Muscle of arm (tissue), 12 donors: ENCODE data around the gene PARP12. TPM values are rescaled to one million over a fixed set of nuclear protein-coding genes. Genes with fewer than 3 reads are reported as not detected.
A peak's percentile ranks its signal among the peaks of the same experiment; 100 is the strongest.

Source experiments
- DNase-seq: peaks from one replicate; pipeline ENCODE4 v3.0.0-alpha.2; 2013
- polyA plus RNA-seq, 12 donors: library from polyadenylated mRNA; unstranded; fragments of 120-200 nt; gene quantifications; one replicate each; pipeline ENCODE4 v1.2.1, GENCODE V29; 2013; ENCODE audit not compliant: insufficient read length in 12 of 12

PARP12 gene
- polyA plus RNA-seq, 12 donors: 6.8 to 19.8 (median 11.5) TPM; not detected in 1

- DNase-seq: no peak
Measured at GRCh38 chr7:140035400-140036223, 27.1 kb downstream of the PARP12 start.

- DNase-seq: no peak
Measured at GRCh38 chr7:140034421-140034820, 28.3 kb downstream of the PARP12 start.

DNA sequence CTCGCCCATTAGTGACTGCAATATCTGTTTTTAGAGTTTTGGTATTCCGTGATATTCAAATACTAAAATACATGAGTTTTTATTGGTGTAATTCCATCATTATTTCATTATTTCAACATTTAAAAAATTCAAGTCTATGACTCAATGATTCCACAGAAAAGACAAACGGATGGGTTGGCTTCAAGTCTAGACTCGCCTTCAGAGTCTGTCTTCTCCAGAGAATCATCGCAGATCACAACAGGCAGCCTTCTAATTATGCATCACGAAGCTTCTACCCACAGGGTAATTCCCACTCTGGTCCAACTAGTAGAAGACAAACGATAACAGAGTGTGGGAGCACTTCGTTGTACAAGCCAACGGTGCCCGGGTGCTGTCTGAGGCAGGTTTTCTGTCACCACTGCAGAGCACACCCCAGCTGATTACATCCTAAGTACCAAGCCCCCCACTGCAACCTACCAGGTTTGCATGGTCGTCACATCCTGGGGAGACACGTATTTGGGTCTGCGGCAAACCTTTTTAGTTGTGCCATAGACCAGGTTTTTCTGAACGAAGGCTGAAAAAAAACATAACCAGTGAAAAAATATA lies 28.9 kb downstream of the PARP12 start:
- no peak for DNase-seq

GRCh38 chr7:140033036-140033435 lies 29.7 kb downstream of the PARP12 start:
- no peak for DNase-seq

DNA sequence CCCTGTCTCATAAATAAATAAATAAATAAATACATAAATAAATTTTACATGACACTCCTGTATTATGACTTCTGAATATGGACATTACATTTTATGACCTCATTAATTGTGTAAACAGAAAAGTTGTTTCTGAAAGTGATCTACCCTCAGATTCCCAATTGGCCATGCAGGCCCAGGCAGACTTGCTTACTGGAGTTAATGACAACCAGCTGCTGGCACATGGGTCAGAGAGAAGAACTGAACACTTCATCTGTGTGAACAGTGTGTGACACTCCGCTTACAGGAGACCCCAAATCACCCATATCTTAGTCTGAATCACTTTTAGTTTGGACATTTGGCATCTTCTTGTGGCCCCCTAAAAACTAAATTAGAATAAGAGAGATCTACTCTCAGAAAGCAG lies 31.4 kb downstream of the PARP12 start:
- peak; percentile 17 for DNase-seq

DNA sequence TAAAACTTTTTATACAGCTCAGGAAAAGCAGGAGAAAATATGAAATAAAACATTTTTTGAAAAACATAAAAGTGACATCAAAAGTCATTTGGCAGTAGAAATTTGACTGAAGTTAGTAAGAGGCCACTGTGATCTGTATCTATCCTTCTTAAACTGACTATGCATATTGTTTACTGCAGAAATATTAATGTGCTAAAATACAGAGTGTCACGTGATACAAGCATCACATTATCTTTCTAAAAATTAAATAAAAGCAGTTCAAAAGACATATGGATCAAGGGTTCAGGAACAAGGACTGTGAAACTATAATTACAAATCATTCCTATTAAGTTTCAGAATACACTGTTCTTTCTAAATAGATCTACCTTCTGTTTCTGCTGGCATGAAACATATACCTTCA lies 33.7 kb downstream of the PARP12 start:
- no peak for DNase-seq

- DNase-seq: no peak
Measured at GRCh38 chr7:140028311-140028710, 34.4 kb downstream of the PARP12 start.

DNA sequence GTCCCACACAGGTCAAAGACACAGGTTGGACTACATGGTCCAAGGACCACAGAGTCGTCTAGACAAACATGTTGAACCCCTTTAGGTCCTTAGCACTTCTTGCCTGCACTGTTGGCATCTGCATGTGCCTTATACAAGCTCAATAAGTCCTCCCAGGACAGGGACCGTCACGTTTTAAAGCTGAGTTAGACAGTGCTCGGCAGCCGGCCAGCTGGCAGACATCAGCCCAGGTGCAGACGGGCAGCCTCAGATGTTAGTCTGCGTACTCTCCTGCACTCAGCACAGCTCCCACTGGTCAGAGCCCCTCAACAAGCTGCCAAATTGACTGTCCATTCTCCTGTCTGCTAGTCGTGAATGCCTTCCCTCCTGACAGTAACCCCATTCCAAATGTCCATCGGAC lies 34.9 kb downstream of the PARP12 start:
- no peak for DNase-seq

DNA sequence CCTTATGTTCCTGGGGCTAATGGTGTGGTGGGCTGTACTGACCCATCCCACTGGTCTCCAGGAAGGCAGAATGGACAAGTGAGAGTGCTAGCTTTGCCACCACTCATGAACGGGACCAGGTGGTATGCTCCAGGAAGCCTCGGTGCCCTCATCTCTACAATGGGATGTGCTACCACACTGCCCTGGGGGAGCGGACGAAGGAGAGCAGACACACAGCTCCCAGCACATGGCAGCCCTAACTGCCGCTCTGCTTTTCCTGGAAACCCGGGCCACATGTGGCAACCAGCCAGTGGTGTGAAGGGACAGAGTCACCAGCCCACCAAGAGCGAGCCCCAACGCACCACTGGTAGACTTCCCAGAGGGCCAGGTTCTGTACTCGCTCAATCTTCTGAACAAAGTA lies 35.8 kb downstream of the PARP12 start:
- DNase-seq: no peak

DNA sequence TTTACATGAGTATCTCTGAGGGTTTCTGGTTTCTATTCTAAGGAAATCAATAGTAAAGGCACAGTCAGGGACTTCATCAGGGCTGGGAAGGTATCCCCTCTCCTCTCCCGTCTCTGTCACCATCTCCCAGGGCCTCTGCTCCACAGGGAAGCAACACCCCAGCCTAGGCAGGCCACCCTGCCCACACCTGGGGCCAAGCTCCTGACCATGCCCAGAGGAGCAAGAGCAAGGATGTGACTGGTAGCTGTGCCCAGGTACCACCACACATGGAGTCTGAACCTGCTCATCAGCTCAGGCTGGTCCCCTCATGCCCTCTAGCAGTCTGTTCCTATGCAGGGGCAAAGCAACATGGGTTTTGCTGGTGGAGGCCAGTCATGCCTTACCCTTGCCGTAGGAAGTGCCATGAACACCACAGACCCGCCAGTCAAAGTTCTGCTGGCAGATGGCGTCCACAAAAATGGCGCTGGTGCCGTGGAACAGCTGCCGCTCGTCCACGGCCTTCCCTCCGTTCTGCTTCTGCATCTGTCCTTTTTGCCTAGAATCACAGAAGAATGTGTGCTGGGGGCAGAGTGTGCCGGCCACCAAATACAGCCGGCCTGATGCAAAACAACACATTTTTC lies 36.8 kb downstream of the PARP12 start:
- DNase-seq: no peak

- no peak for DNase-seq
Measured at GRCh38 chr7:140025241-140025640, 37.5 kb downstream of the PARP12 start.

- DNase-seq: no peak
Measured at GRCh38 chr7:140024585-140024984, 38.2 kb downstream of the PARP12 start.

GRCh38 chr7:140023728-140024127 lies 39.0 kb downstream of the PARP12 start:
- DNase-seq: no peak

- DNase-seq: no peak
Measured at GRCh38 chr7:140022582-140023211, 40.1 kb downstream of the PARP12 start.

DNA sequence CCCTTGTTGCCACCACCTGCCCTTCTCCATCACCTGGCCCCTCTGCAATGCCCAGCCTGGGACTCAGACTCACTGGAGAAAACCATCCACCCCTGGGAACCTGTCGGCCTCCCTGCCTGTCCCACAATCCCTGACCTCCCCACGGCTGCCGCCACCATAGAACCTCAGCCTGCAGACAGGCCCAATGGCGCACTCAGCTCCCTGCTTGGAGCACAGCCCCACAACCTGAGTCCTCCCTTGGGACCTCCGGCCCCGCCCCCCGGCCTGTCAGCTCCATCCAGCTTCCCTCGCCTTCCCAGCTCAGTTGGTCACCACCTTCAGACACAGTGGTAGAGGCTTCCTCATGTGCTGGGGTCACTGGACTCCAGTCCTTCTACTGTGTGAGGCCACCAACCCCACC lies 41.1 kb downstream of the PARP12 start:
- DNase-seq: no peak

DNA sequence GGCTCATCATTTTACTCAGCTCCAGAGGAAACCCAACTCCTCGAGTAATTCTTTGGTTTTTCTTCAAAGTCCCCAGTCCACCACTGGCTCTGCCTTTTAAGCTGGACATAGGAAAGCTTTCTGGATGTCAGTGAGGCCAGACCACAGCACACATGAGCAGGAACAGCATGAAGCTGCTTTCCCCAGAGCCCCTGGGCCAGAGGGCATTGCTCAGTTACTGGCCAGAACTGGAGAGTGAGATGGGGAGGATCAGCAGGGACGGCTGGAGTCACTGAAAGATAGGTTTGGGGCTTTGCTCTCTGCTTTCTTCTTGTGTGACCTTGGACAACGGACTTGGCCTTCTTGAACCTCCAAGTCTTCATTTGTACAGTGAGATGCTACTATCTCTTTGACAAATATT lies 43.1 kb downstream of the PARP12 start:
- DNase-seq: no peak

- no peak for DNase-seq
Measured at GRCh38 chr7:140019172-140019571, 43.6 kb downstream of the PARP12 start.

DNA sequence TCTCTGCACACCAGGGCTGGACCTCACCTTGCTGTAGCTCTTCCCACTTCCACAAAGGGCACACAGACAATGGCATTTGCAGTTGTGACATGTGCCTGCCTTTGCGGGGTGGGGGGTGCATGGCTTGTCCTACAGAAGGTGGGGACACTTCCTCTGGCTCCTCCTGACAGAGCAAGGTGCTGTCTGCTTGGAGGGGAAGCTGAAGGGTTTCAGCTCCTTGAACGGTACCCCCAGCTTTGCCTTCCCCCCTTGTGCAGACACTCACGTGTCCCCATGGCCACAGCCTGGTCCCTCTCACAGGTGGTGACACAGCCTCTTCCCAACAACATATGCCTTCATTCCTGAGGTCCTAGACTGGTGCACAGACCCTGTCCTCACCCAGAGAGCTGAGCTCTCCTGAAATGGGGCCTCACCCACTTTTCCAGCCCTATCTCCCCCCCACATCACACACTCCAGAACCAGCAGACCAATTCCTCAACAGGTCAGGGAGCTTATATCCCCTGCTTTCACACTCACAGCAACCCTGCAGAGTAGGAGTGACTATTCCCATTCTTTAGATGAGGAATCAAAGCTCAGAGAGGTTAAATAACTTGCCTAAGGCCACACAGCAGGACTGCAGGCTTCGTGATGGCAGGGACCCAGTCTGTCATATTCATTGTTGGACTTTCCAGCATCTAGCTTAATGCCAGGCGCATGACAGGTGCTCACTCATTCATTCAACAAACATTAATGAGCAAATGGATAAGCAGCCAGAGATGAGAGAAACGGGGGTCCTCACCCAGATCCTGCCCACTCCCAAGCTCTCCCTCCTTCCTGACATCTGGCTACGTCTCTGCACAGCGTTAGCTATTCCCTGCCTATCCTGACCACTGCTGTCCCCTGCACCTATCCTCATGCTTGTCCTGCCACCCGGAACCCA lies 44.4 kb downstream of the PARP12 start:
- no peak for DNase-seq

DNA sequence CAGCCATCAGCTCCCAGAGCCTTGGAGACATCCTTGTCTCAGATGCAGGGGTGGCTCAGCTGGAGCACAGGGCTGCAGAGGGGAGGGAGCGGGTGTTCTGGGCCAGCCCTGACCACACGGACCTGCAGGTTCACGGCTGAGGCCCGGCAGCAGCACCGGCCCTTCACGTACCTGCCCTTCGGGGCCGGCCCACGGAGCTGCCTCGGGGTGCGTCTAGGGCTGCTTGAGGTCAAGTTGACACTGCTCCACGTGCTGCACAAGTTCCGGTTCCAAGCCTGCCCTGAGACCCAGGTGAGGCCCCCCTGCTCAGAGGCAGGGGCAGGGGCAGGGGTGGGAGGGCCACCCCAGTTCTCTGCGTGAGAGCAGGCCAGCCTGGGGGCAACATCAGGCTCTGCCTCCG lies 45.2 kb downstream of the PARP12 start:
- DNase-seq: no peak

- DNase-seq: no peak
Measured at GRCh38 chr7:140017034-140017433, 45.7 kb downstream of the PARP12 start.

DNA sequence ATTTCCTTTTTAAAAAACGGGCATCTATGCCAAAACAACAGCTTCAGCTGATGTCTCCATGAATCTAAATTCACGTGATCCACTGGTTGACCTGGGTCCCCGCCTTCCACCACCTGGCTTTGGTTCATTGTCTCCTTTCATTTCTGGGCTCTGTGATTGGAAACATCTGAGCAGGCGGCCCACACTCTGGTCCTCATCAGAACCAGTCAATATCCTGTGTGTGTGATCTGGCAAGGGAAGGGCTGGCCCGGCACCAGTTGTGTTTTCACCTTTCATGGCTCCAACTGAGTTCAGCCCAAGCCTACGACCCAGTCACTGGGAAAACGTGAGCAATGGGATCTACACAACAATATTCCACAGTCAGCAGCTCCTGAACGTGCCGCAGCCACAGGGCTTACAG lies 46.2 kb downstream of the PARP12 start:
- DNase-seq: no peak
